ENCODE data around the gene CDX1.

Gene CDX1

GRCh38 chr5:150146862-150147601 is 19.5 kb upstream of the CDX1 start:
- no peak for DNase-seq

GRCh38 chr5:150147670-150148069 is 18.9 kb upstream of the CDX1 start:
- no peak for DNase-seq

GRCh38 chr5:150148117-150148927 is 18.3 kb upstream of the CDX1 start:
- no peak for DNase-seq

GRCh38 chr5:150149618-150150017 is 17.0 kb upstream of the CDX1 start:
- DNase-seq: no peak

GRCh38 chr5:150152636-150153462 is 13.7 kb upstream of the CDX1 start:
- no peak for DNase-seq

GRCh38 chr5:150153483-150153882 is 13.1 kb upstream of the CDX1 start:
- no peak for DNase-seq

- no peak for DNase-seq
These were observed 12.5 kb upstream of the CDX1 start for GRCh38 chr5:150153957-150154617.

GRCh38 chr5:150154618-150155128 is 11.9 kb upstream of the CDX1 start:
- DNase-seq: no peak

- no peak for DNase-seq
These were observed 11.1 kb upstream of the CDX1 start, which contains the start of gene PDGFRB for GRCh38 chr5:150155258-150156026. TSS of gene PDGFRB (minus strand) at chr5:150155845. CDS start at chr5:150137047, 18,798 bp downstream.

GRCh38 chr5:150156027-150156368 is 10.6 kb upstream of the CDX1 start:
- DNase-seq: no peak

GRCh38 chr5:150156540-150156939 is 10.0 kb upstream of the CDX1 start:
- DNase-seq: no peak

- DNase-seq: no peak
These were observed 9.4 kb upstream of the CDX1 start for GRCh38 chr5:150157168-150157567.

- DNase-seq: no peak
These were observed 8.2 kb upstream of the CDX1 start for GRCh38 chr5:150158170-150158949.

- no peak for DNase-seq
These were observed 7.5 kb upstream of the CDX1 start for GRCh38 chr5:150159031-150159430.

- no peak for DNase-seq
These were observed 6.8 kb upstream of the CDX1 start for GRCh38 chr5:150159741-150160179.

GRCh38 chr5:150160448-150161081 is 6.0 kb upstream of the CDX1 start:
- no peak for DNase-seq

- peak; percentile 33 for DNase-seq
These were observed 5.1 kb upstream of the CDX1 start for GRCh38 chr5:150161242-150162141.

GRCh38 chr5:150162142-150162513 is 4.5 kb upstream of the CDX1 start:
- DNase-seq: no peak

- DNase-seq: no peak
These were observed 3.5 kb upstream of the CDX1 start for GRCh38 chr5:150163035-150163434.

All from NCI-H2029 (cell line).